Sciatic nerve (tissue), 2 donors: ENCODE results near the gene SUPV3L1. TPM values are rescaled to one million over a fixed set of nuclear protein-coding genes. Genes with fewer than 3 reads are reported as not detected.
"Not testable (repeated sequence)": the region's sequence is repeated elsewhere in the genome, so short reads cannot be mapped to it uniquely, and the experiment has no call there.

ENCODE experiments used
- ATAC-seq: fragments of 200-7000 bp; cut with Tn5 transposase; one replicate; pipeline ENCODE4 v1.9.1; 2020; ENCODE audit warnings: mild to moderate bottlenecking, moderate library complexity
- DNase-seq: peaks from one replicate; pipeline ENCODE4 v3.0.0-alpha.2; 2020; ENCODE audit warnings: low spot score
- intact Hi-C: fragments of 100-400 bp; cut with DNase I; formaldehyde crosslinking; loops from one replicate; pipeline ENCODE4 v1.14.2; 2022
- total RNA-seq: library from RNA; stranded (reverse); fragmentation: NEBNext Ultra II Directional; extraction: Animal tissue kit (Norgen Biotek cat#: 25700); gene quantifications from one replicate; pipeline ENCODE4 v1.2.1, GENCODE V29; 2021
- donor health status: DM: no; HTN: no; CAD: no.
- donor health status: DM: no; HTN: no; CAD: no.

The SUPV3L1 gene
- total RNA-seq, 1 donor from 2014 or later: 22.7 TPM

DNA sequence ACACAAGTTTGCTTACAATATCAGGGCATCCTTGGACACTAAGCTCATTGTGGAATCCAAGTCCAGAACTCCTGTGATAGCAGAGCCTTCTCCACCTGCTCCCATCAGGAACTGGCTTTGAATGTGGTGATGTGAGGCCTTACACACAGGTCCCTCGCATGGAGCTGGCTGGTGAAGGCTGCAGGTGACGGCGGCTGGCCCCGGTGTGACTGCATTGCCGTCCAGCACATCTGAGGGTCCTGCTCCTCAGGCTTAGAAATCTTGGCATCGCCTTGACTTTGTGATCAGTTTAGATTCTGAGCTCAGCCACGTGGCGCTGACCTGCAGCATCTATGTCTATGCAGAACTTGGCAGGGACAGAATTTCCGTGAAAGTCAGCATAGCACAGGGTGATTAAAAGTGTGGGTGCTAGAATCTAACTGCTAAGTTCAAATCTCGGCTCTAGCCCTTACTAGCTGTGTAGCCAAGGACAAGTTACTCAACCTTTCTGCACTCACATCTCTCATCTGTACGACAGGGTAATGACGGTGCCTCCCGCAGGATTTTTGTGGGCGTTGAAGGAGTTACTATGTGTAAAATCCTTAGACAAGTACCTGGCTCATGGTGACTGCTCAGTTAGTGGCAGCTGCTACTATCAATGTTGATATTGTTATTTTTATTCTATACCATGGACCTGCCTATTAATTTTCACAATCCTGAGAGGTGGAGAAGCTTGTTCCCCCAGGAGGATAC, 66.7 kb downstream of the SUPV3L1 start:
- DNase-seq: no peak
- intact Hi-C loops: no loop called here

DNA sequence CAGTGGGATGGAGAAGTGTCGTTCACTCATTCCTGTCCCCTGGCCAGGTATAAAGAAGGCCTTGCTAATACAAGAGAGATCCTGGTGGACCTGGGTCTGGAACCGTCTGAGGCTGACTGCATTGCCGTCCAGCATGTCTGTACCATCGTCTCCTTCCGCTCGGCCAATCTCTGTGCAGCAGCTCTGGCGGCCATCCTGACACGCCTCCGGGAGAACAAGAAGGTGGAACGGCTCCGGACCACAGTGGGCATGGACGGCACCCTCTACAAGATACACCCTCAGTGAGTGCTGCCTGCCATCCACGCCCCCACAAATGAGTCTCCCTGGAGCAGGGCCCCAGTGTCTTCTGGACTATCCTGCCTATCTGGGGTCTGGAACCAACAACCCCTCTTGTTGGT, 67.3 kb downstream of the SUPV3L1 start:
- intact Hi-C loops: no loop called here
- DNase-seq (no peak), ATAC-seq (no peak)

More for the DNA sequence above, 66.7 kb downstream of the SUPV3L1 start:
- no peak for ATAC-seq

DNA sequence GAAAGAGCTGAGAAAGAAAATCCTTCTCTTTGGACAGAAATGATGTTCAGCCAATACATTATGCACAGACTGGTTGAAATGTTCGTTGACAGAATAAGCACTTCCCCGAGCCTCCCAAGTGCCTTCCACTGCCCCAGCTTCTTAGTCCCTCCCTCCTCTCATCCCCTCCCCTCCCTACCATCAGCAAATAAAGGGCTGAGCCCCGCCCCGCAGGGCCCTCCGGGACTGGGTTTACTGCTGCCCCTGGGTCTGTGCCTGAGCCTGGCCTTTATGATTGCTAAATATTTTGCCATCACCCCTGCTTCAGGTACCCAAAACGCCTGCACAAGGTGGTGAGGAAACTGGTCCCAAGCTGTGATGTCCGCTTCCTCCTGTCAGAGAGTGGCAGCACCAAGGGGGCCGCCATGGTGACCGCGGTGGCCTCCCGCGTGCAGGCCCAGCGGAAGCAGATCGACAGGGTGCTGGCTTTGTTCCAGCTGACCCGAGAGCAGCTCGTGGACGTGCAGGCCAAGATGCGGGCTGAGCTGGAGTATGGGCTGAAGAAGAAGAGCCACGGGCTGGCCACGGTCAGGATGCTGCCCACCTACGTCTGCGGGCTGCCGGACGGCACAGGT, 68.2 kb downstream of the SUPV3L1 start:
- intact Hi-C loops: no loop called here
- no peak for ATAC-seq
- no peak for DNase-seq

DNA sequence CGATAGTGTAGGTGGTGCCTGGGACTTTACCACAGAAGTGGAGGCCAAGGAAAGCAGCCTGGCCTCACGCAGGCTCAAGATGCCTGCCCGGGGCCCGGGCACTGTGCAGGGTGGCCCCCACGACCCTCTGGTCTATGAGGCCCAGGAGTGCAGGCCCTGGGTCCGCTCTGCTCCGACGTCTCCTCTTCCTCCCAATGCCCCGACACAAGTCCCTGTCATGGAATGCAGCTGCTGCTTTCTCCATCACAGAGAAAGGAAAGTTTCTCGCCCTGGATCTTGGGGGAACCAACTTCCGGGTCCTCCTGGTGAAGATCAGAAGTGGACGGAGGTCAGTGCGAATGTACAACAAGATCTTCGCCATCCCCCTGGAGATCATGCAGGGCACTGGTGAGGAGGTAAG, 70.0 kb downstream of the SUPV3L1 start:
- intact Hi-C loops: no loop called here
- ATAC-seq (no peak), DNase-seq (no peak)

DNA sequence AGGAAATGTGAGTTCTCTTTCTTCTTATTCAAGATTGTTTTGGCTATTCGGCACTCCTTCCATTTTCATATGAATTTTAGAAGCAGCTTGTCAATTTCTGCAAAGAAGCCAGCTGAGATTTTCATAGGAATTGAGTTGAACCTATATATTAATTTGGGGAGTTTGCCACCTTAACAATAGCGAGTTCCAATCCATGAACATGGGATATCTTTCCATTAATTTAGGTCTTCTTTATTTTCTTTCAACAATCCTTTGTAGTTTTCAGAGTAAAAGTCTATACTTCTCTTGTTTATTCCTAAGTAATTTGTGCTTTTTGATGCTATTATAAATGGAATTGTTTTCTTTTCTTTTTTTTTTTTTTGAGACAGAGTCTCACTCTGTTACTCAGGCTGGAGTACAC, 71.4 kb downstream of the SUPV3L1 start:
- intact Hi-C loops, ATAC-seq, DNase-seq: not testable (repeated sequence)

DNA sequence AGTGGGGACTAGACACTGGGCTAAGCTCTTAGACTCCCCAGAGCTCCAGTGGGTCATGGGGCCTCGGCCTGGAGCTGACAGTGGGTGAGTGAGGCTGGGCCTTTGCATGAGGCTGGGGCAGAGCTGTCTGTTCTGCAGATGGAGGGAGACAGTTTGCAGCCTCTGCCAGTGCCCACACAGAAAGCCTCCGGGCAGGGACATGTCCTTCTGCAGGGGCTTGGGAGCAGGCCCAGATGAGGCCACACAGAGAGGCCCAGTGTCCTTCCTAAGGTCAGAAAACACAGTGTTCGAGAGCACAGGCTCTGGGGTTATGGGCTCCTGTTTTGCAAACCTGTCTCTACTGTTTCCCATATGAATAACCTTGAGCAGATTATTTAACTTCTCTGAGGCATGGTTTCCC, 73.1 kb downstream of the SUPV3L1 start:
- ATAC-seq (no peak), DNase-seq (no peak)
- intact Hi-C loops: no loop called here

DNA sequence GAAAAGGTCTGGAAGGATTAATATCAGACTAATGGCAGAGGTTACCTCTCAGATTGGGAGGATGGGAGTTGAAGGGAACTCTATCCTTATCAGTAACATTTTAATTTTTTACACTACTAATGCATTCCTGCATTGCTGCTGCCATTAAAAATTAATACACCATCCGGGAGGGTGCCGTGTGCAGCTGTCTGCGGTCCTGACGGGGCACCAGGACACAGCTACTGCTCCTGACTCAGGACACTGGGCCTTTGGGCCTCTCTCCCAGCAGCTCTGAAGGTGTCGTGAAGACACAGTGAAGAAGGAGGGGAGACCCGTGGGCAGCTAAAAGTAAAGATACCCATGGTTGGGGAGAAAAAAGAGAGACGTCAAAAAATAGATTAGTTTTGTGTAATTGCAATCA, 74.8 kb downstream of the SUPV3L1 start:
- intact Hi-C loops: no loop called here
- no peak for DNase-seq
- no peak for ATAC-seq

Other genes starting within 250 kb of the SUPV3L1 start
- gene DDX21, start 224.1 kb upstream of the SUPV3L1 start, total RNA-seq: 41.0 TPM
- 30.4 TPM for gene KIFBP, start 191.4 kb upstream of the SUPV3L1 start, total RNA-seq
- 146 TPM for gene SRGN, start 92.1 kb upstream of the SUPV3L1 start, total RNA-seq
- 53.6 TPM for gene VPS26A, start 56.1 kb upstream of the SUPV3L1 start, total RNA-seq
- 12.0 TPM for gene HKDC1, start 40.1 kb downstream of the SUPV3L1 start, total RNA-seq
- gene HK1, start 98.3 kb downstream of the SUPV3L1 start, total RNA-seq: 58.3 TPM
- 0.53 TPM for gene TACR2, start 236.7 kb downstream of the SUPV3L1 start, total RNA-seq